Cerebellar cortex (tissue), 1 donor: ENCODE measurements around the gene NCAM2.
"Not testable (repeated sequence)": the region's sequence is repeated elsewhere in the genome, so short reads cannot be mapped to it uniquely, and the experiment has no call there.

ENCODE experiments used
- DNase-seq: peaks from one replicate; pipeline ENCODE4 v3.0.0-alpha.2; 2015; ENCODE audit warnings: low spot score

Gene NCAM2

DNA sequence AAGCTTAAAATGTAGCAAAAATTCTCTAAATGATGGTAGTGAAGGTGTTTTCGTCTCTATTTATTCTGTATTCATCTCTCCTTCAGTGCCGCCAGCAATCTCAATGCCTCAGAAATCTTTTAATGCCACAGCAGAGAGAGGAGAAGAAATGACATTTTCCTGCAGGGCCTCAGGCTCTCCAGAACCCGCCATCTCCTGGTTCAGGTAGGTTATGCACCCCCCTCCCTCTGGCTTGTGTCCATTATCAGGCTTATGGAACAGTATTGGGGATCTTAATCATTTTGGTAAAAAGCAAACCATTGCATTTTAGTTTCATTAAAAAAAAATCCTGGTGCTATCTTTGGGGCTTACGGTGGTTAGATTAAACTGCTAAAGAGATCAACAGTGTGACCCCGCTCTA lies 326.1 kb downstream of the NCAM2 start:
- DNase-seq, result no peak

DNA sequence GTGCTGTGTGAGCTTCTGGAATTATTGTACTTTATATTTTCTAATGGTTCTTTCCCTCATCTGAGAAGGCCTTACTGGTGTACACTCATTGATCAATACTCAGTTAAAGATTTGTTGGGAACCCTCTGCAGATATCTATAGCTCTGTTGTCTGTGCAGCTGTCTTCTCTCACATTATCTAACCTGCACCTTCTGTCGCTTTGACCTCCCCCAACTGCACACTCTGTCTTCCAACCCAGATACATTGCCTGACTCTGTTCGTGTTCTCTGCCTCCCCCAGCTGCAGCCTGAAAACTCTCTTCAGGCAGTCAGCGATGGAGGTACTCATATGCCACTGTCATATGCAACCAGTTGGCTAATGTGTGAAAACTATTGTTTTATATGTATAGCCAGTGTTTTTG lies 334.3 kb downstream of the NCAM2 start:
- DNase-seq, result no peak

DNA sequence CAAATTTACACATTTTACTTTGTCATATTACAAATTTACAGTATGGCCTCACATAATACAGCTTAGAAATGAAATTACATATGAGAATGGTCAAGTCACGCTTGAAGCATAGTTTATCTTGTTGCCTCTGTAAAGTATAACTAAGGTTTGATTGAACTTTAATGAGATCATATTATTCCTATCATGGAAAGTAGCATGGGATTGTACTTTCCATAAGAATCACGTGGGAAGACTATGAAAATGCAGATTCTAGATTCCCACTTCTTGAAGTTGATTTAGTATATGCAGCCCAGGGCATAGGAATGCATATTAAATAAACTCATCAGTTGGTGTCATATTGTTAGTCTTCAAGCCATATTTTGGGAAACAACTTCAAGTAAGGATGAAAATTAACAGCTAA lies 342.8 kb downstream of the NCAM2 start:
- no peak for DNase-seq

DNA sequence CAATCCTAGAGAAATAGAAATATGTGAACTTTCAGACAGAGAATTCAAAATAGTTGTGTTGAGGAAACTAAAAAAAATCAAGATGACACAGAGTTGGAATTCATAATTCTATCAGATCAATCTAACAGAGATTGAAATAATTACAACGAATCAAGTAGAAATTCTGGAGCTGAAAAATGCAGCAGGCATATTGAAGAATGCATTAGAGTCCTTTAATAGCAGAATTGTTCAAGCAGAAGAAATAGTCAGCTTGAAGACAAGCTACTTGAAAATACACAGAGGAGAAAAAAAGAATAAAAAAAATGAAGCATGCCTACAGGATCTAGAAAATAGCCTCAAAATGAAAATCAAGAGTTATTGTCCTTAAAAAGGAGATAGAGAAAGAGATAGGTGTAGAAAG lies 347.1 kb downstream of the NCAM2 start:
- DNase-seq, result no peak

DNA sequence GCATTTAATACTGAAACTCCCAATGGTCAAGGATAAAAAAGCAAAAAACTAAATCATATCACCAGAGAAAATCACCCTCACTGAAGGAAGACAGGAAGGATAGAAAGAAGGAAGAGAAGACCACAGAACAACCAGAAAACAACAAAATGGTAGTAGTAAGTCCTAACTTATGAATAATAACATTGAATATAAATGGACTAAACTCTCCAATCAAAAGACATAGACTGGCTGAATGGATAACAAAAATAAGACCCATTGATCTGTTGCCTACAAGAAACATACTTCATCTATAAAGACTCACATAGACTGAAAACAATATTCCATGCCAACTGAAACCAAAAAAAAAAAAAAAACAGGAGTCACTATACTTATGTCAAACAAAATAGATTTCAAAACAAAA lies 347.7 kb downstream of the NCAM2 start:
- DNase-seq, result no peak

DNA sequence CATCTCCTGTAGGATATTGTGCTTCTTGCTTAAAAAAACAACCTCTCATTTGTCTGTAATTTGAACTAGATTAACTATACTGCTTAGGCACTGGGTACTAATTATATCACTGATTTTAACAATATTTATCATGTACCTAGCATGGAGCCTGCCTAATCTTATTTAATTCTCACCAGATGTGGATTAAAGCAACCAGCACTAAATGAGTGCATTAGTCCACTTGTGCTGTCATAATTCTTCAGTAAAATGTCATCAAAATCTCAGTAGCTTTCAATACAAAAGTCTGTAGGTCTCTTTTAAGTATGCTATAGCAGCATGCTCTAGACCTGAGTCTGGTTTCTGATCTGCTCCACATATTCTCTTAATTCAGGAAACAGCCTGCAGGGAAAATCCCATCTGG lies 368.1 kb downstream of the NCAM2 start:
- no peak for DNase-seq

DNA sequence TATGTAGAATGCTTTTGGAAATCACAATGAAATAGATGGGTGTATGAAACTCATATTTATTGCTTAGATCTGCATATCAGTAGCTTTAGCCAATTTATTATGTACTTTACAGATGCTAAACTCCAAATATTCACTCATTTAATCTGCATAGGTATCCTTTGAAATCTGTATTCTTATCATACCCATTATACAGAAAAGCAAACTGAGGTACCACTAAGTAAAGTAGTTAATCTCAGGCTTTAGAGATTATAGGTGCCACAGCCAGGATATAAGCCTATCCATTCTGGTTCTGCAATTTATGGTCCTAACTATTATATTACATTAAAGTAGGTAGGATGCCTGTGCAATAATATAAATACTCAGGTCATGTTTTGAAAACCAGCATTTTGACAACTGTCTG lies 369.4 kb downstream of the NCAM2 start:
- DNase-seq, result no peak

DNA sequence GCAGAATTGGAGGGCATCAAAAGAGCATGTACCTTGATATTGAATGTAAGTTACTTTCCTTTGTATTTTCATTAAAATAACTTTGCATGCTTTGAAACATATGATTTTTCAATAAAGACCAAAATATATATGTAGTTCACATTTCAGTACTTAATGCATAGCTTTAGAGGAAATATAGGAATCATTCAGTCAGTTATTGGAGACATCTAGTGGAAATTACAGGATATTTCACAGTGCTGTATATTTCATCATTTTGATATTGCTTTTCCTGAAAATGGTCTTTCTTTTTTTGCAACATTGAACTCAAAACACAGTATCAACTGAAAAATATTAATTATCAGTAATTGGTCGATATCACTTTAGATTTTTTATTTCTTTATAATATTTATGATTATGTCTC lies 375.8 kb downstream of the NCAM2 start:
- no peak for DNase-seq

DNA sequence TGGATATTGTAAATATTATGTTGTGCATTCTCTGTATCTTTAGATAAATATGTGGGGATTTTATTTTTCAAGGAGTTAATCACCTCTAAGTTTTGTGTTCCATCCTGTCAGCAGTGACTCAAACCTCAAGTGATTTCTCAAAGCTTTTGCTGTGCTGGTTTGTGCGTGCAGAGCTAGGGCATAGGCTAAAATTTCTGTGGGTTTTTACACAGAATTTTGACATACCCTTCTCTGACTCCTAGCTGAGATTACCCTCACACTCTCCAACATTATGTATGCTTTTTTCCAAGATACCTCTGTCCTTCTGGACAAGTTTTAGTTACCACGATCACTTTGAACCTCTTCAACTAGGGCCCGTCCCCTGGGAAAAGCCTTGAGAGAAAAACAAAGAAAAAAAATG lies 384.9 kb downstream of the NCAM2 start:
- no peak for DNase-seq

DNA sequence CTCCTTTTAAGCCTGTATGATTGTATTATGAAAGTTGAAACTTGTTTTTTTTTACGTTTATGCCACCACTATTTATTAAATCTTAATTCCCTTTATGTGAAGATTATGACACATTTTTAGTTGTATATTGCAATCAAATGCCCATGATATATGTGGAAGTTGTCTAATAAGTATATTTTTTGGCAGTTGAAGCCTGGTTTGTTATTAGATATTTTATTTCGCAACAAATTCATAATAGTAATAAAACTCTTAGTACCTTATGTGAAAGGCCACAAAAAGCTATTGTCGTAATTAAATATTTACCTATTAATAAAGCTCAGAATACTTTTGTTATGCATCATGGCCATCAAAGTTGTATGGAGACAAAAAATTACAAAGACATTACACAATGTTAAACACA lies 386.8 kb downstream of the NCAM2 start:
- no peak for DNase-seq

DNA sequence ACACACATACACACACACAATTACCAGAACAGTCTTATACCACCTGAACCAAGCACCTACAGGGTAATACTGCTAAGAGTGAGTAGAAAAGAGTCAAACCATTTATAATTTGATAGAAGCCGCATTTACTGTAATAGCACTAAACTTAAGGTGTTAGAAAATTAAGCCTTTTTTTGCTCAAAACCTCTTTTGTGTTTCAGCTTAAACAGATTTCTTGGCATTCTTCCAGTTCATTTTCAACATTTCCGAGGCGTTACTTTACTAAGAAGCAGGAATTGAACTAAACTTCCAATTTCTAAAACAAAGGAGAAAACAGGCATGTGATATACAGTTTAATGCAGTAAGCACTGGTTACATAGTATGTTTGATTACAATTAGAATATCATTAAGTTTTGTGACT lies 387.2 kb downstream of the NCAM2 start:
- no peak for DNase-seq

DNA sequence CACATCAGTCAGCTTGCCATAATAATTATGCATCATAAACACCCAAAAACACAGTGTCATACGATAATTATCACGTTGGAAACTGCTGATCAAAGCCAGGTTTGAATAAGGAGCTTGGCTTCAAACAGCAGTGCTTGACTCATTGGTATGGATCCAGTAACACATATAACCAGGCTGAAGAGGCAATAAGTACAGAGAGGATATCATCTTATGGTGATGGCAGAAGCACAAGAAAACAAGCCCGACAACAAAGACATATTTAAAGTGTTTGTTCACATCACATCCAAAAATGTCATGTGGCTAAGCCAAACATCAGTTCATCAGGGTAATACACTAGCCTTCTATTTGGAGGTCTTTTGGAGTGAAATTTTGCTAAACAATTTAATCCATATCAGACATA lies 389.7 kb downstream of the NCAM2 start:
- no peak for DNase-seq

DNA sequence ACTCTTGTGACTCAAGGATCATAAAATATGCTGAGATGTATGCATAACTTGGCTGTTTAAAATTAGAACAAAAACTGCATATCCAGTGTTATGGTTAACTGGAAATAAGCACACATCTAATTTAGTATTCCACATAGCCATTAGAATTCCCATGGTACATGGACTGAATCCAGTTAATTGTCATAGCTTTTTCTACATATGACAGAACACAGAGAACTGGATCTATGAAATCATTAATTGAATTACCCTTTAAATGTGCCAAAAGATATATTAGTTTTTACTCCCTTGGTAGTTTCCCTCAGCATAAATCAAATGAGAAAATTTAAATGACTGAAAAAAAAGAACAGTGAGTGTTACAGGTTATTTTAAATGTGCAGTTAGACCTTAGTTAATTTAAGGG lies 395.9 kb downstream of the NCAM2 start:
- no peak for DNase-seq

DNA sequence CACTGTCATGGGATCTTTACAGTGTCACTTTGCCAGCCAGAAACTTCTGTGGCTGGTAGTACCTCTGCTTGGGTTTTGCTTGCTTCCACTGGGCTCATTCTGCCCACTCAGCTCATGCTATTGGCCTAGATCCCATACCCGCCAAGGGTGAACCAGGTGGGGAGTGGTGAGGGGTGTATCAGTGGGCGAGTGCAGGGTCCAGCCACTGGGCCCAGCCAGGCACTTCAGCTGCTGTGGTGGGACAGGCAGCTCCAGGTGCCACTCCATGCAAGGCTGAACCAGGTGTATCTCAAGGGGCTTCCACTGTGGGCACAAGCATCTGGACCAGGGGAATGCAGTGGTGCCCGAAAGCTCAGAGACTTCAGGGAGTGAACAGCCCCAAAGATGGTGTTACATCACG lies 398.2 kb downstream of the NCAM2 start:
- no peak for DNase-seq

DNA sequence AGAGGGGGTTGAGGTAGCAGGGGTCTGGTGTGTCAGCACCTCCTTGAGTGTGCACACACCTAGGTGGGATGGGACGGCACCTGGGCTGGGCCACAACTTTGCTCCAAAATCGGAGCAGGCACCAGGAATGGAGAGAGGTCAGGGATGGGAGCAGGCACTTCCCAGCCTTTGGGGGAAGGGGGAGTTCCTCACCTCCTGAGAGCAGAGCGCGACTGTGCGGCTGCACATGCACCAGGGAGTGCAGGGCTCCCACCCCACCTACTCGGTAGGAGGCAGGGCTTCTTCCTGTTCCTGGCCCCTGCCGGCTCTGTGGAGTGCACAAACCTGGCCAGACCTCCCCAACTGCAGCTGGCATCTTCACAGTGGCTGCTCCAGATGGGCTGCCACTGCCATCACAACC lies 399.3 kb downstream of the NCAM2 start:
- DNase-seq, result no peak

DNA sequence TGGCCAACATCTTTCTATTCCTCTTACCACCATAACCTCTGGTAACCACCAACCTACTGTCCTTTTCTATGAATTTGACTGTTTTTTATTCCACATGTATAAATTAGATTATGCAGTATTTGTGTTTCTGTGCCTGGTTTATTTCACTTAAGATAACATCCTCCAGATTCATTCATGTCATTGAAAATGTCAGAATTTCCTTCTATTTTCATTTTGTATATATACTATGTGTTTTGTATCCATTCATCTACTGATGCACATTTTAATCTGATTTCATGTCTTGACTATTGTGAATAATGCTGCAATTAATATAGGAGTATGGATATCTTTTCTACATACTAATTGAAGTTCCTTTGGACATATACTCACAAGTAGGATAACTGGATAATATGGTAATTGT lies 403.2 kb downstream of the NCAM2 start:
- DNase-seq, result no peak

DNA sequence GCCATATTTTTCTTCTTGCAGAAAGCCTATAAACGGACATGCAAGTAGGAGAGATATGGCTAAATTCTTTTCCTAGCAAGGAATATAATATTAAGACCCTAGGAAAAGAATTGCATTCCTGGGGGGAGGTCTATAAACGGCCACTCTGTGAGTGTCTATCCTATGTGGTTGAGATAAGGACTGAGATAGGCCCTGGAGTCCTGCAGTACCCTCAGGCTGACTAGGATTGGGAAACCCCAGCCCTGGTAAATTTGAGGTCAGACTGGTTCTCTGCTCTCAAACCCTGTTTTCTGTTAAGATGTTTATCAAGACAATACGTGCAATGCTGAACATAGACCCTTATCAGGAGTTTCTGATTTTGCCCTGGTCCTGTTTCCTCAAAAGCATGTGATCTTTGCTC lies 404.0 kb downstream of the NCAM2 start:
- DNase-seq, result not testable (repeated sequence)

DNA sequence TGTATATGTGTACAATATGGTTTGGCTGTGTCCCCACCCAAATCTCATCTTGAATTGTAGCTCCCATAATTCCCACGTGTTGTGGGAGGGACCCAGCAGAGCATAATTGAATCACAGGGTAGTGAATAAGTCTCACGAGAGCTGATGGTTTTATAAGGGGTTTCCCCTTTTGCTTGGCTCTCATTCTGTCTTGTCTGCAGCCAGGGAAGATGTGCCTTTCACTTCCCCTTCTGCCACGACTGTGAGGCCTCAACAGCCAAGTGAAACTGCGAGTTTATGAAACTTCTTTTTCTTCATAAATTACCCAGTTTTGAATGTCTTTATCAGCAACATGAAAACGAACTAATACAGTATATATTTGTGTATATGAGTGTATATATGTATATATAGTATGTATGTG lies 406.1 kb downstream of the NCAM2 start:
- DNase-seq, result not testable (repeated sequence)

DNA sequence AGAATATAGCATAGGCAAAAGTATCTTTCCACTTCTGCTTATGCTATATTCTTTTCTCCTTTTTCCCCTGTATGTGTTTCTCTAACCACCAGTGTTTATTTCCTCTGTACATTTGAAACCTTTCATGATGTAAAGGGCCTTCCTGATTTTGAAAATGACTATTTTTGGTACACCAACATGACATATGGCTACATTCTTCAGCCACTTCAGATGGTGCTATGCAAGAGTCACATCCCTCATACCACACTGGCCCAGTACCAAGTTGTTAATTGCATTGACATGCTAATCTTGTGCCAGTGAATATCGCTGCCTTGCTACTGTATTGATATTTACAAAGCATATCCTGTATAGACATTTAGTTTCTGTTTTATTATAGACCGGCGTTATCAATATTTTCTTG lies 408.7 kb downstream of the NCAM2 start:
- no peak for DNase-seq

DNA sequence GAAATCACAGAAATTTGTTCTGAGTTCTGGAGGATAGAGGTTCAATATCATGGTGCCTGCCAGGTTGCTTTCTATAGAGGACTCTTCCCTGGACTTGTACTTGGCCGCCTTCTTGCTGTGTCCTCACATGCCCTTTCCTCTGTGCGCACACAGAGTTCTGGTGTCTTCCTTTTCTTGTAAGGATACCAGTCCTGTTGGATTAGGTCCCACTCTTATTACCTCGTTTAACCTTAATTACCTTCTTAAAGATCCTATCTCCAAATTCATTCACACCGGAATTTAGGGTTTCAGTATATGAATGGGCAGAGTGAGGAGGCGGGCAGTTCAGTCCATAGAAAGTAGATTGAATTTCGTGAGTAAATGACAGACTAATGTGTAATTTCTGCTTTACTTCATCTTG lies 413.9 kb downstream of the NCAM2 start:
- no peak for DNase-seq

DNA sequence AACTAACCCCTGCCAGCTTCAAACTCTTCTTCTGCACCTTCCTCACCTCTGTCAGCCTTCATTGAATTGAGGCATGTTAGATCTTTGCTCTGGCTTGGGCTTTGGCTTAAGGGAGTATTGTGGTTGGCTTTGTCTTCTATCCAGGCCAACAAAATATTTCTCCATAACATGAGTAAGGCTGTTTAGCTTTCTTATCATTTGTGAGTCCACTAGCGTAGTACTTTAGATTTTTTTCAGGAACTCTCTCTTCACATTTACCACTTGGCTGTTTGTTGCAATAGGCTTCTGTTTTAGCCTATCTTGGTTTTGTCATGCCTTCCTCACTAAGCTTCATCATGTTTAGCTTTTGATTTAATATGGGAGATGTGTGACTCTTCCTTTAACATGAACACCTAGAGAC lies 417.5 kb downstream of the NCAM2 start:
- no peak for DNase-seq

DNA sequence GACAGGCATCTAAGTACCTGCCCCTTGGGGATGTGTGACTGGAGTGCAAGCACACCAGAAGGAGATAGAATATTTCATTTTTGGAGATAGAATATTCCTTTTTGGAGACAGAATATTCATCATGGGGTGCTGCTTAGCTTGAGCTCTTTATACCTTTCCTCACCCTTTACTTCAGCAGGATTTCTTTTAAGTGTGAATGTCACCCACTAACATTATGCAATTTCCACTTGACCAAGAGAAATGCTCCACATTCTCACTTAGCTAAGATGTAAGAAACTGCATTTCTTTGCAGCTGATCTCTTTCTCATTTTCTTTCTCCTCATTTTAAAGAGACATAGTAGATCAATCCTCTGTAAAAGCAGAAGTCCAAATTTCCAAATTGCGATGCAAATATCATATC lies 436.7 kb downstream of the NCAM2 start:
- no peak for DNase-seq

DNA sequence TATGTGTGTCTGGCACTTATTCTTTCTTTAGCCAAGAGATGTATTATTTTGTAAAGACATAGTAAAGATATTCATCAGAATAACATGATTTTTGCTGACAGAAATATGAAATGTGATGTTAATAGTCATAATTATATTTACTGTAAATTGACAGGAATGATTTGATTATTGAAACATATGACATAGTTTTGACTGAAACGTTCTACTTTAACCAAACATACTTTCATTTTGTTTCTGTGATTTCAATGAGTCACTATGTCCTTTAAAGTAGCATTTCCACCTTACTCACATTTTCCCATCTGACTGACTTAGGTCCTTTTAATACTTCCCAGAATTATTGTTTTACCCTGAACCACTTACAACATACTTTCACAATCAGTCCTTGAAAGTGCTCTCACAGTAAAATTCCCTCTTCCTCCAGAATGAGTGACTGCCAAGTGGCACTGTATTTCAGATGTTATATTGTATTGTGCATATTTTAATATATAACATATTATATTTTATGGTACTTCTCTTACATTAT lies 437.9 kb downstream of the NCAM2 start:
- no peak for DNase-seq

DNA sequence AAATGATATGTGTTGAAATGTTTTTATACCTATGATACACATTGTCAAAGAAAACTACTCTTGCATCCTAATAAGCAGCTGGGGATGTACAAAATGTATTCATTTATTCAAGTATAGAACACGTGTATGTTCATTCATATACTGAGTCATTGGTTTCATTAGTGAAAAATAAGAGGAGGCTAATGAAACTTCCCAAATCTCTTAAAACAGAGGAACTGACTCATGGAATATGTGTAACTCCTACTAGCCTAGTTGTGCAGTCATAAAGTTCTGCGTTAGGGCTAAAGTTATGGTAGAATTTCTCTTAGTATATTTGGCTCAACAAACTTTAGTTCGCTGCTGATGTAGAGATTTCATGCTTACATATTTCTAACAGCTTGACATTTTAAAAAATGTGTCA lies 441.6 kb downstream of the NCAM2 start:
- no peak for DNase-seq

DNA sequence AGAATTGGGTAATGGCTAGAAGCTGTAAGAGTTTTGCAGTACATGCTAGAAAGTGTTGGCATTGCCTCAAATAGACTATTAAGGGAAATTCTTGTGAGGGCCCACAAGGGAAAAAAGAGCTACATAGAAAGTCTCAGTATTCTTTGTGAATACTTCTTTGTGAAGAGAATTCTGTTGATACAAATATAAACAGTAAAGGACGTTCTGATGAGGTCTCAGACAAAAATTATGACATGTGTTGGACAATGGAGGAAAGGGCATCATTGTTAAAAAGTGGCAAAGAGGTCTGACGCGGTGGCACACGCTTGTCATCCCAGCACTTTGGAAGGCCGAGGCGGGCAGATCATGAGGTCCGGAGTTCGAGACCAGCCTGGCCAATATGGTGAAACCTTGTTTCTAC lies 458.9 kb downstream of the NCAM2 start:
- DNase-seq, result no peak
